Motor neuron (in vitro differentiated cells): ENCODE results near the gene FLII. TPM values are rescaled to one million over a fixed set of nuclear protein-coding genes. Genes with fewer than 3 reads are reported as not detected.
A peak's percentile ranks its signal among the peaks of the same experiment; 100 is the strongest.

ENCODE experiments used
- ATAC-seq, 8 experiments: fragments of 200-7000 bp; cut with Tn5 transposase; replicated peaks in 6 of 8; 2 replicates each; pipeline ENCODE4 v1.8.0; 2021; ENCODE audit warnings: mild to moderate bottlenecking in 8 of 8, moderate library complexity in 8 of 8
- H3K27ac ChIP-seq, 2 donors: fragments of 250-450 bp; sonication (Bioruptor Pico); 2 replicates each; pipeline ENCODE4 v1.9.0; 2021; ENCODE audit warnings: antibody characterized with exemption in 2 of 2, mild to moderate bottlenecking in 2 of 2, moderate library complexity in 1 of 2
- H3K4me1 ChIP-seq, 2 donors: fragments of 250-450 bp; sonication (Bioruptor Pico); replicated peaks in 1 of 2; 2 replicates each; pipeline ENCODE4 v1.6.1; 2021; ENCODE audit warnings: antibody characterized with exemption in 2 of 2, mild to moderate bottlenecking in 2 of 2, moderate library complexity in 1 of 2
- H3K4me3 ChIP-seq, 5 donors: fragments of 250-450 bp; sonication (Bioruptor Pico); 2 replicates each; pipeline ENCODE4 v1.9.0; 2021; ENCODE audit warnings: antibody characterized with exemption in 5 of 5, mild to moderate bottlenecking in 5 of 5, moderate library complexity in 4 of 5
- WGBS, 10 experiments: fragments of 450-650 bp; shearing (Covaris generic); methylation state at CpG; one replicate each; pipeline ENCODE4 v1.0.0; 2022; 5-methylcytosine and 5-hydroxymethylcytosine counted together
- in situ Hi-C, 9 experiments: fragments of 400-800 bp; cut with MboI; loops; one replicate each; pipeline ENCODE4 v1.15.0; 2021; ENCODE audit warnings: low sequenced_read_pairs in 9 of 9, low pct_unique_long_range_greater_than_20kb in 2 of 9; ENCODE audit not compliant: unreplicated experiment in 9 of 9
- total RNA-seq, 8 experiments: library from RNA; unstranded; fragments of 300-600 nt; gene quantifications; 2 replicates each; pipeline versions ENCODE4 v1.2.3 to v1.2.4, GENCODE V29; 2022

Gene FLII
- total RNA-seq, 8 experiments from 2014 or later: 62.9 to 150 (median 109) TPM

DNA sequence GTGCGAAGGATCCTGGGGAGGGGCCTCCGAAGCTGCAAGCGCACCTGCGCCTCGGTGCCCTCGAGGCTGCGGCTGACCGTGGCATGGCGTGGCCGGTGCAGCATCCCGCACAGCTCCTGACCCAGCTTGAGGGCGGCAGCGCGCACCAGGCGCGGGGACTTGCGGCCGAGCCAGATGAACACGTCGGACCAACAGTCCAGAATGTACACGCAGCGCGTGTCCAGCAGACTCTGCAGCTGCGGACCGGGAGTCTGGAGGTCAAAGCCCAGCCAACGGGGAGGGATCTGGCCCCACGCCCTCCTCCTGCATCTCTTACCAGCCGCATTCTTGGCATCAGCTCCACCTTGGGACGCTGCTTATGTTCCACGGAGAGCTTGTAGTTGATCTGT is 10.9 kb downstream of the FLII start:
- Histone ChIP-seq H3K4me3 (no peak overlapping the region), H3K4me1 (peaks cover 0 to 9% of the 10 kb centered on the region in 2 donors), H3K27ac (no peak overlapping the region)
- in situ Hi-C loops: no loop called here
- peak in 3 of 8 experiments; percentile 5 to 15 (median 7) for ATAC-seq
- 80 to 100% (median 86%) methylated on average over 1 to 18 of the region's 30 CpGs; no CpG with 5 or more reads in 7 of the 10 experiments for WGBS, 10 experiments

DNA sequence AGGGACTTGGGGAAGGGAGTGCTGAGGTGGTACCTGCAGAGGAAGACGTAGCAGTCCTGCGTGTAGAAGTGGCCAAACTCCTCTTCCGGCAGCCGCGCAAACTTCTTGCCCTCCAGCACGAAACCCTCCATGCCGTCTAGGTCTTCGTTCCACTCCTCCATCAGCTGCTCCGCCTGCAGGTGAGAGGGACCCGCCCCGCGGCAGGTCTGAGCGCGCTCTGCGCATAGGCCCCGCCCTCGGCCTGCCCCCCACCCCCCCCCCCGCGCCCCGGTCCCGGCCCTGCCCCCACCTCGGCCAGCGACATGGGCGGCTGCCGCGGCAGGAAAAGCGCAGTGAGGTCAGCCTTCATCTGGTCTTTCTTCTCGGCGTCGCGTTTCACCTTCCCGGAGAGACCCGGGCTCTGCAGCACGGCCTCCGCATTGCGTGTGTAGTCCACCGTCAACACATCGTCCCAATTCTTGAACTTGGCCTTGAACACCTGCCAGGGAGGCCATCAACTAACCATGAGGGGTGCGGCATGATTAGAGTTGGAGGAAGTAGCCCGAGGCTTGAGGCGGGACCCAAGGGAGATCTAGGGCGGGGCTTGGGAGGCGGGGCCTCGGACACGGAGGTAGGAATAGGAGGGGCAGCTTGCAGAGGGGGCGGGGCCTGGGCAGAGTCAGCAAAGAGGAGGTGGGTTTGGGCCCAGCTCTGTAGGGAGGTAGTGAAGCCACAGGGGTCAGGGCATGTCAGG is 11.5 kb downstream of the FLII start:
- H3K4me1 ChIP-seq: peaks cover 0 to 9% of the 10 kb centered on the region in 2 donors
- in situ Hi-C loops: no loop called here
- ATAC-seq: peak; percentile 30 to 63 (median 44)
- WGBS, 10 experiments: 0 to 20% methylated on average over 1 to 2 of the region's 46 CpGs; no CpG with 5 or more reads in 8 of the 10 experiments
- H3K4me3 ChIP-seq: peak overlapping the region in 1 of 5 donors; percentile 18
- no peak overlapping the region for H3K27ac ChIP-seq

GRCh38 chr17:18246109-18246725 is 12.3 kb downstream of the FLII start:
- in situ Hi-C loops: no loop called here
- WGBS, 10 experiments: 8 to 100% (median 80%) methylated on average over 1 to 3 of the region's 24 CpGs; no CpG with 5 or more reads in 5 of the 10 experiments
- H3K27ac ChIP-seq: no peak overlapping the region
- no peak overlapping the region for H3K4me3 ChIP-seq
- no peak for ATAC-seq
- H3K4me1 ChIP-seq: peaks cover 0 to 9% of the 10 kb centered on the region in 2 donors

DNA sequence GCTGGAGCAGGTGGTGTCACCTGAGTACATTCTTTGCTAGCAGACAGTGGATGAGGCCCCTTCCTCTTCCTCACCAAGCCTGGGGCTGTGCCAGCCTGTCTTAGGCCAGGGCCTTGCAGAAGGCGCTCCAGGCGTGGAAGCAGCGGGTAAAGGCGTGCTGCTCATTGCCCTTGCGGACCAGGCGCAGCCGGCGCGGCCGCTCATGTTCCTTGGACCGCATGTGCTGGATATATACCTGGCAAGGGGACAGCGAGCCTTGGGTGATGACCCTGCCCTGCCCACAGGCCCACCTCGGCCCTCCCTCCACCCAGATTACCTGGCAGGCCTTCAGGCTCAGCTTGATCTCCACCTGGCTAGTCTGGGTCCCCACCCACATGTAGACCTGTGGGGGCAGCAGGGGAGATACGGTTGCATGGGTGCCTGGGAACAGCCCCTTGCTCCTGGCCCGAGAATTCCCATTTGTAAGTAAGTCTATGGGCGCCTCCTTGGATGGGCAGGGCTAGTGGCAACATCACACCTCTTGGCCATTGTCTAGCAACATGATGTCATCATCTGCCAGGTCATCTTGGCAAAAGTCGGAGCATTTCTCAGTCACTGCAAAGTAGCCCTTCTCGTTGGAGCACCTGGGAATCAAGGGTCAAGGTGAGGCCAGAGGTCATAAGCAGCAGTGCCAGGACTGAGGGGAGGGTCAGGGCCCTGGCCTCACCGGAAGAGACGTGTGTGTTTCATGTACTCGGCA is 13.3 kb downstream of the FLII start:
- Histone ChIP-seq H3K4me1 (peaks cover 0 to 9% of the 10 kb centered on the region in 2 donors), H3K4me3 (no peak overlapping the region), H3K27ac (no peak overlapping the region)
- 63 to 100% (median 93%) methylated on average over 1 to 8 of the region's 21 CpGs; no CpG with 5 or more reads in 5 of the 10 experiments for WGBS, 10 experiments
- in situ Hi-C loops: no loop called here
- ATAC-seq: no peak

GRCh38 chr17:18241229-18241871 is 17.2 kb downstream of the FLII start:
- in situ Hi-C loops: no loop called here
- Histone ChIP-seq H3K27ac (no peak overlapping the region), H3K4me1 (no peaks in the 10 kb centered on the region), H3K4me3 (no peak overlapping the region)
- 66 to 100% (median 92%) methylated on average over 1 to 7 of the region's 28 CpGs; no CpG with 5 or more reads in 5 of the 10 experiments for WGBS, 10 experiments
- peak in 3 of 8 experiments; percentile 11 to 12 (median 12) for ATAC-seq

DNA sequence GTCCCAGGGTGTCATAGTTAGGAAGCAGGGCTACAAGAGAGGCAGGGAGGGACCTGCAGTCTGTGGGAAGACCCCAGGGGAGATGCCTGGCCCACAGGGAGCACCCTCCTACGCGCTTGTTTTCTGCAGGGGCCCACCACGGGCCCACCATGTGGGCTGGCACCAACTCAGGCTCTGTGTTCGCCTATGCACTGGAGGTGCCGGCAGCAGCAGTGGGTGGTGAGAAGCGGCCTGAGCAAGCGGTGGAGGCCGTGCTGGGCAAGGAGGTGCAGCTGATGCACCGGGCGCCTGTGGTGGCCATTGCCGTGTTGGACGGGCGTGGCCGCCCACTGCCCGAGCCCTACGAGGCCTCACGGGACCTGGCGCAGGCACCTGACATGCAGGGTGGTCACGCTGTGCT is 18.1 kb downstream of the FLII start:
- in situ Hi-C loops: no loop called here
- 88 to 97% methylated on average over 5 to 6 of the region's 19 CpGs; no CpG with 5 or more reads in 8 of the 10 experiments for WGBS, 10 experiments
- Histone ChIP-seq H3K27ac (no peak overlapping the region), H3K4me1 (no peaks in the 10 kb centered on the region), H3K4me3 (no peak overlapping the region)
- ATAC-seq: no peak

GRCh38 chr17:18238299-18238698 is 20.2 kb downstream of the FLII start:
- no peak for ATAC-seq
- no peak overlapping the region for H3K27ac ChIP-seq
- no peaks in the 10 kb centered on the region for H3K4me1 ChIP-seq
- no peak overlapping the region for H3K4me3 ChIP-seq
- in situ Hi-C loops: no loop called here
- WGBS, 10 experiments: 60 to 78% (median 60%) methylated on average over 1 to 3 of the region's 18 CpGs; no CpG with 5 or more reads in 7 of the 10 experiments

DNA sequence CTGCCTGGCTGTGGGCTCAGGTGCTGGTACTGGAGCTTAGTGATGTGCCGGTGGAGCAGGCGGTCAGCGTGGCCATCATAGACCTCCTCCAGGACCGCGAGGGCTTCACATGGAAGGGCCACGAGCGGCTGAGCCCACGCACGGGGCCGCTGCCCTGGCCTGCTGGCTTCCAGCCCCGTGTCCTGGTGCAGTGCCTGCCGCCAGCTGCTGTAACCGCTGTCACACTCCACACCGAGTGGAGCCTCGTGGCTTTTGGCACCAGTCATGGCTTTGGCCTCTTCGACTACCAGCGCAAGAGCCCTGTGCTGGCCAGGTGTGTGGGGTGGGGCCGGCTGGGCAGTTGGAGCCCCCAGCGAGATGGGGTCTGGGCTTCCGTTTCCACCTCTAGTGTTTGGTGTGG is 21.1 kb downstream of the FLII start:
- 40 to 90% methylated on average over 1 to 2 of the region's 20 CpGs; no CpG with 5 or more reads in 8 of the 10 experiments for WGBS, 10 experiments
- no peaks in the 10 kb centered on the region for H3K4me1 ChIP-seq
- no peak overlapping the region for H3K27ac ChIP-seq
- ATAC-seq: no peak
- in situ Hi-C loops: no loop called here
- no peak overlapping the region for H3K4me3 ChIP-seq

- WGBS, 10 experiments: 80 to 98% (median 91%) methylated on average over 1 to 11 of the region's 18 CpGs; no CpG with 5 or more reads in 6 of the 10 experiments
- Histone ChIP-seq H3K4me1 (peaks cover 5 to 9% of the 10 kb centered on the region in 2 donors), H3K27ac (no peak overlapping the region), H3K4me3 (no peak overlapping the region)
- in situ Hi-C loops: no loop called here
- ATAC-seq: no peak
Measured at GRCh38 chr17:18236494-18236893, 22.0 kb downstream of the FLII start.

DNA sequence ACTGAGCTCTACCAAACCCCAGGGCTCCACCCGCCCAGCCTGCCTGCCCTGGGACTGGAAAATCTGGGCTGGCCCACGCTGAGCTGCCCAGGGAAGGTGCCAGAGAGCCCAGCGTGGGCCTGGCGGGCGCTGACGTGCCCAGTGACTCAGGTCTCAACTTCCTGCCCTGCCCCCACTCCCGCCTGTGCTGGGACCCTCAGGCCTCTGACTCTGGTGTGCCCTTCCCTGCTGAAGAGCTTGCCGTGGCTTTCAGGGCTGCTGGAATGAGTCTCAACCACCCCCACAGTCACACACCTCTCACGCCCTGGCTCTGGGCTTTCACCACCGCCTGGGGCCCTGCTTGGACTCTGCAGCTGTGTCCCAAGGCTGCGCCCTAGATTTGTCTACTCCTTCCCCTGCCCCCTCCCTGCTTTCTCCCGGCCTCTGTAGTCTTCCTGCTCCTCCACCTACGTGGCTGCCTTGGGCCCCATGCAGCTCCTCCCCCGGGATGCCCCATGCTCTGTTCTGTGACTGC is 22.7 kb downstream of the FLII start:
- Histone ChIP-seq H3K4me1 (peaks cover 9 to 16% of the 10 kb centered on the region in 2 donors), H3K27ac (no peak overlapping the region), H3K4me3 (no peak overlapping the region)
- in situ Hi-C loops: no loop called here
- peak in 5 of 8 experiments; percentile 1 to 95 (median 86) for ATAC-seq
- 82% methylated on average over 6 of the region's 14 CpGs; no CpG with 5 or more reads in 9 of the 10 experiments for WGBS, 10 experiments

- in situ Hi-C loops: no loop called here
- H3K4me1 ChIP-seq: peaks cover 18 to 25% of the 10 kb centered on the region in 2 donors
- no peak for ATAC-seq
- 100% methylated on average over 1 to 5 of the region's 22 CpGs; no CpG with 5 or more reads in 7 of the 10 experiments for WGBS, 10 experiments
- no peak overlapping the region for H3K27ac ChIP-seq
- H3K4me3 ChIP-seq: no peak overlapping the region
Measured at GRCh38 chr17:18234853-18235380, 23.6 kb downstream of the FLII start.

GRCh38 chr17:18233803-18234518 is 24.6 kb downstream of the FLII start:
- Histone ChIP-seq H3K27ac (no peak overlapping the region), H3K4me3 (no peak overlapping the region), H3K4me1 (peaks cover 19 to 35% of the 10 kb centered on the region in 2 donors)
- ATAC-seq: no peak
- WGBS, 10 experiments: 80 to 100% (median 89%) methylated on average over 1 to 7 of the region's 22 CpGs; no CpG with 5 or more reads in 5 of the 10 experiments
- in situ Hi-C loops: no loop called here
